Measurements from ENCODE around the gene FBXL17.

GRCh38 chr5:108278285-108279240 is 103.3 kb downstream of the FBXL17 start:
- TF ChIP-seq PRPF4 (IDR thresholded peaks at IDR 0.05; ENCODE audit: low read depth, low read length, poor library complexity, severe bottlenecking) (no peak), JUND (CRISPR knock-in tag; IDR thresholded peaks at IDR 0.05) (no peak), RNF2 (conservative IDR thresholded peaks at IDR 0.05; ENCODE audit: low read depth) (no peak), PHF8 (CRISPR knock-in tag; IDR thresholded peaks at IDR 0.05) (no peak), ZNF136 (CRISPR knock-in tag; IDR thresholded peaks at IDR 0.05; ENCODE audit: low read depth) (no peak), ZBTB1 (CRISPR knock-in tag; IDR thresholded peaks at IDR 0.05; ENCODE audit: borderline replicate concordance) (no peak), TFE3 (CRISPR knock-in tag; IDR thresholded peaks at IDR 0.05) (no peak), ZNF513 (CRISPR knock-in tag; conservative IDR thresholded peaks at IDR 0.05) (no peak)
